ENCODE measurements around the gene FAM120AOS. TPM values are rescaled to one million over a fixed set of nuclear protein-coding genes. Genes with fewer than 3 reads are reported as not detected.

FAM120AOS gene
- polyA plus RNA-seq, 1 of the 3 experiments (the other 2 are of a cell fraction): 30.1 TPM

- Histone ChIP-seq H3K4me3 (ENCODE audit: low read depth in 2 of 2, low read length in 1 of 2) (peak overlapping the region; percentile 77 to 91), H3K9me2 (no peaks in the 10 kb centered on the region), H3K9ac (peak overlapping the region; percentile 82), H3K4me2 (peak overlapping the region; percentile 83), H3K27ac (ENCODE audit: low read depth in 2 of 2, low read length in 1 of 2) (peak overlapping the region; percentile 68 to 93), H2AFZ (ENCODE audit: low read depth) (no peak overlapping the region; the same call in 1 of the 2 replicates), H3F3A (replicated peaks; ENCODE audit: insufficient read depth) (peaks cover 6% of the 10 kb centered on the region), H3K36me3 (replicated peaks in 1 of 2; ENCODE audit: control insufficient read depth in 1 of 2, insufficient read depth in 2 of 2, low read length in 1 of 2) (peaks cover 12 to 18% of the 10 kb centered on the region in 2 experiments), H3K9me3 (no peaks in the 10 kb centered on the region), H3K4me1 (ENCODE audit: control insufficient read depth in 1 of 2, insufficient read depth in 2 of 2, low read depth in 1 of 2, low read length in 1 of 2) (peaks cover 5 to 10% of the 10 kb centered on the region in 2 experiments; a peak in 3 of 4 replicates), H4K20me1 (ENCODE audit: insufficient read depth) (peaks cover 29% of the 10 kb centered on the region), H3K79me2 (ENCODE audit: insufficient read depth) (peaks cover 85% of the 10 kb centered on the region), H3K27me3 (ENCODE audit: insufficient read depth) (no peaks in the 10 kb centered on the region)
- TF ChIP-seq EZH2phosphoT487 (IDR thresholded peaks at IDR 0.05; ENCODE audit: borderline replicate concordance, low read depth) (no peak), RXRA (IDR thresholded peaks at IDR 0.05; ENCODE audit: borderline replicate concordance, low read depth) (no peak), YY1 (IDR thresholded peaks at IDR 0.05; ENCODE audit: low read depth) (no peak), MXI1 (IDR thresholded peaks at IDR 0.05; ENCODE audit: low read depth, low read length) (peak; percentile 7; the same call in 1 of the 2 replicates)
- TF ChIP-seq, protein P1, sequence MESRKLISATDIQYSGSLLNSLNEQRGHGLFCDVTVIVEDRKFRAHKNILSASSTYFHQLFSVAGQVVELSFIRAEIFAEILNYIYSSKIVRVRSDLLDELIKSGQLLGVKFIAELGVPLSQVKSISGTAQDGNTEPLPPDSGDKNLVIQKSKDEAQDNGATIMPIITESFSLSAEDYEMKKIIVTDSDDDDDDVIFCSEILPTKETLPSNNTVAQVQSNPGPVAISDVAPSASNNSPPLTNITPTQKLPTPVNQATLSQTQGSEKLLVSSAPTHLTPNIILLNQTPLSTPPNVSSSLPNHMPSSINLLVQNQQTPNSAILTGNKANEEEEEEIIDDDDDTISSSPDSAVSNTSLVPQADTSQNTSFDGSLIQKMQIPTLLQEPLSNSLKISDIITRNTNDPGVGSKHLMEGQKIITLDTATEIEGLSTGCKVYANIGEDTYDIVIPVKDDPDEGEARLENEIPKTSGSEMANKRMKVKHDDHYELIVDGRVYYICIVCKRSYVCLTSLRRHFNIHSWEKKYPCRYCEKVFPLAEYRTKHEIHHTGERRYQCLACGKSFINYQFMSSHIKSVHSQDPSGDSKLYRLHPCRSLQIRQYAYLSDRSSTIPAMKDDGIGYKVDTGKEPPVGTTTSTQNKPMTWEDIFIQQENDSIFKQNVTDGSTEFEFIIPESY (IDR thresholded peaks at IDR 0.05; ENCODE audit: borderline replicate concordance, low read depth): no peak
- WGBS (ENCODE audit: low lambda C conversion rate): 0% methylated on average over 10 of the region's 10 CpGs
- CTCF ChIA-PET: interaction anchor here (5.6 kb wide), 1 partner anchor 113 kb away, joined by 26 read pairs; no protein-coding TSS in a partner anchor
- POLR2A ChIA-PET: interaction anchor here (1.6 kb wide), 1 partner anchor 114 kb away, joined by 6 read pairs; no protein-coding TSS in a partner anchor
- peak; percentile 28 for DNase-seq
These were observed 703 bp downstream of the FAM120AOS start for GRCh38 chr9:93452710-93453046.

DNA sequence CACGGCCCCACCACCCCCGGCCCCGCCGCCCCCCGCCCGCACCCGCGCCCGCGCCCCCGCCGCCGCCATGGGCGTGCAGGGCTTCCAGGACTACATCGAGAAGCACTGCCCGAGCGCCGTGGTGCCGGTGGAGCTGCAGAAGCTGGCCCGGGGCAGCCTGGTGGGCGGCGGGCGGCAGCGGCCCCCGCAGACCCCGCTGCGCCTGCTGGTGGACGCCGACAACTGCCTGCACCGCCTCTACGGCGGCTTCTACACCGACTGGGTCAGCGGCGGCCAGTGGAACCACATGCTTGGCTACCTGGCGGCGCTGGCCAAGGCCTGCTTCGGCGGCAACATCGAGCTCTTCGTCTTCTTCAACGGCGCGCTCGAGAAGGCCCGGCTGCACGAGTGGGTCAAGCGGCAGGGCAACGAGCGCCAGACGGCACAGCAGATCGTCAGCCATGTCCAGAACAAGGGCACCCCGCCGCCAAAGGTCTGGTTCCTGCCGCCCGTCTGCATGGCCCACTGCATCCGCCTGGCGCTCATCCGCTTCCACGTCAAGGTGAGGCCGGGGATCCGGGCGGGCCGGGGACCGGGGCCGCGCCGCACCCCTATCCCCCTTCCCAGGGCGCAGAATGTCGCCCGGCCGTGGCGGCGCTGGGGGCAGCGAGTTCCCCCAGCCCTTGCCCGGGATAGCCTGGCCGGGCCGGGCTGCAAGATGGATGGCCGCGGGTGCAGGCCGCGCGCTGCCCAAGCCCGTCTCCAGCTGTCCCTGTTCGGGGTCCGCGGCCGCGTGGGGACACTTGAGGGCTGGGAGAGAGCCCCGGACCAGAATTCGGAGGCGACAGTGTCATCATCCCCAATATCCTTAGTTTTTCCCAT lies 1.3 kb downstream of the FAM120AOS start:
- TF ChIP-seq FOXM1 (IDR thresholded peaks at IDR 0.05; ENCODE audit: low read depth) (no peak), IRF3 (IDR thresholded peaks at IDR 0.05; ENCODE audit: low read depth, low read length) (no peak), GATA2 (CRISPR knock-in tag; IDR thresholded peaks at IDR 0.05) (no peak), NRF1 (IDR thresholded peaks at IDR 0.05; ENCODE audit: low read depth, low read length) (no peak), MEF2A (IDR thresholded peaks at IDR 0.05; ENCODE audit: borderline replicate concordance, low read depth) (no peak), FOXJ3 (CRISPR knock-in tag; IDR thresholded peaks at IDR 0.05) (0 out of 2 replicates have a peak, but pooled peaks have one; percentile 42), MXI1 (IDR thresholded peaks at IDR 0.05; ENCODE audit: low read depth, low read length) (peak; percentile 13; the same call in 1 of the 2 replicates), RCOR1 (IDR thresholded peaks at IDR 0.05; ENCODE audit: low read length) (no peak), SIN3A (IDR thresholded peaks at IDR 0.05; ENCODE audit: borderline replicate concordance, low read depth, low read length) (0 out of 2 replicates have a peak, but pooled peaks have one; percentile 16), YY1 (IDR thresholded peaks at IDR 0.05; ENCODE audit: low read depth) (0 out of 2 replicates have a peak, but pooled peaks have one; percentile 38), EP300 (IDR thresholded peaks at IDR 0.05; ENCODE audit: borderline replicate concordance in 1 of 2, low read depth in 1 of 2, low read length in 1 of 2) (0 out of 4 replicates have a peak, but pooled peaks of 1 of the 2 experiments have one; percentile 10)
- TF ChIP-seq, protein P2, sequence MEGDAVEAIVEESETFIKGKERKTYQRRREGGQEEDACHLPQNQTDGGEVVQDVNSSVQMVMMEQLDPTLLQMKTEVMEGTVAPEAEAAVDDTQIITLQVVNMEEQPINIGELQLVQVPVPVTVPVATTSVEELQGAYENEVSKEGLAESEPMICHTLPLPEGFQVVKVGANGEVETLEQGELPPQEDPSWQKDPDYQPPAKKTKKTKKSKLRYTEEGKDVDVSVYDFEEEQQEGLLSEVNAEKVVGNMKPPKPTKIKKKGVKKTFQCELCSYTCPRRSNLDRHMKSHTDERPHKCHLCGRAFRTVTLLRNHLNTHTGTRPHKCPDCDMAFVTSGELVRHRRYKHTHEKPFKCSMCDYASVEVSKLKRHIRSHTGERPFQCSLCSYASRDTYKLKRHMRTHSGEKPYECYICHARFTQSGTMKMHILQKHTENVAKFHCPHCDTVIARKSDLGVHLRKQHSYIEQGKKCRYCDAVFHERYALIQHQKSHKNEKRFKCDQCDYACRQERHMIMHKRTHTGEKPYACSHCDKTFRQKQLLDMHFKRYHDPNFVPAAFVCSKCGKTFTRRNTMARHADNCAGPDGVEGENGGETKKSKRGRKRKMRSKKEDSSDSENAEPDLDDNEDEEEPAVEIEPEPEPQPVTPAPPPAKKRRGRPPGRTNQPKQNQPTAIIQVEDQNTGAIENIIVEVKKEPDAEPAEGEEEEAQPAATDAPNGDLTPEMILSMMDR (IDR thresholded peaks at IDR 0.05): no peak
- H3K9ac ChIP-seq: peak overlapping the region; percentile 82
- H4K20me1 ChIP-seq (ENCODE audit: insufficient read depth): peaks cover 24% of the 10 kb centered on the region
- CTCF ChIA-PET: interaction anchor here (1.0 to 5.6 kb wide), 2 partner anchors 12 to 113 kb away, joined by 3 to 26 read pairs; no protein-coding TSS in a partner anchor
- H3K36me3 ChIP-seq (replicated peaks in 1 of 2; ENCODE audit: control insufficient read depth in 1 of 2, insufficient read depth in 2 of 2, low read length in 1 of 2): peaks cover 18 to 24% of the 10 kb centered on the region in 2 experiments
- H2AFZ ChIP-seq (ENCODE audit: low read depth): no peak overlapping the region
- H3K9me3 ChIP-seq: no peaks in the 10 kb centered on the region
- POLR2A ChIA-PET: interaction anchor here (1.2 kb wide), 1 partner anchor 114 kb away, joined by 3 read pairs; no protein-coding TSS in a partner anchor
- peak overlapping the region; percentile 77 to 91 for H3K4me3 ChIP-seq (ENCODE audit: low read depth in 2 of 2, low read length in 1 of 2)
- 0% methylated on average over 15 of the region's 92 CpGs for WGBS (ENCODE audit: low lambda C conversion rate)
- H3K4me1 ChIP-seq (ENCODE audit: control insufficient read depth in 1 of 2, insufficient read depth in 2 of 2, low read depth in 1 of 2, low read length in 1 of 2): peaks cover 5 to 10% of the 10 kb centered on the region in 2 experiments; a peak in 3 of 4 replicates
- peak; percentile 69 for DNase-seq
- H3K27ac ChIP-seq (ENCODE audit: low read depth in 2 of 2, low read length in 1 of 2): peak overlapping the region; percentile 68 to 93
- peaks cover 6% of the 10 kb centered on the region for H3F3A ChIP-seq (replicated peaks; ENCODE audit: insufficient read depth)
- no peaks in the 10 kb centered on the region for H3K9me2 ChIP-seq
- H3K4me2 ChIP-seq: peak overlapping the region; percentile 83
- H3K79me2 ChIP-seq (ENCODE audit: insufficient read depth): peaks cover 79% of the 10 kb centered on the region
- H3K27me3 ChIP-seq (ENCODE audit: insufficient read depth): no peaks in the 10 kb centered on the region
